GM23248 (cell line): Measurements from ENCODE around the gene ANKRD13B. TPM values are rescaled to one million over a fixed set of nuclear protein-coding genes. Genes with fewer than 3 reads are reported as not detected.

Experiments used
- DNase-seq: peaks from one replicate; pipeline ENCODE4 v3.0.0-alpha.2; 2015
- H2AFZ ChIP-seq: fragments of 200-600 bp; sonication (generic); 2 replicates; pipeline ENCODE4 v1.6.1; 2016; ENCODE audit warnings: antibody characterized with exemption
- H3F3A ChIP-seq: fragments of 200-600 bp; sonication (generic); 2 replicates; pipeline ENCODE4 v1.6.1; 2016; ENCODE audit warnings: mild to moderate bottlenecking, antibody characterized with exemption, mixed run types; ENCODE audit not compliant: insufficient read depth
- H3K27ac ChIP-seq: fragments of 200-600 bp; sonication (generic); 2 replicates; pipeline ENCODE4 v1.5.1; 2016; ENCODE audit warnings: mild to moderate bottlenecking
- H3K27me3 ChIP-seq: fragments of 200-600 bp; sonication (generic); replicated peaks from 2 replicates; pipeline ENCODE4 v1.6.1; 2016; ENCODE audit warnings: mild to moderate bottlenecking; ENCODE audit not compliant: insufficient read depth
- H3K36me3 ChIP-seq: fragments of 200-600 bp; sonication (generic); 2 replicates; pipeline ENCODE4 v1.6.1; 2016; ENCODE audit warnings: low read depth, mild to moderate bottlenecking
- H3K4me1 ChIP-seq: fragments of 200-600 bp; sonication (generic); 2 replicates; pipeline ENCODE4 v1.6.1; 2016; ENCODE audit warnings: mild to moderate bottlenecking; ENCODE audit not compliant: insufficient read depth
- H3K4me2 ChIP-seq: fragments of 200-600 bp; sonication (generic); one replicate; pipeline ENCODE4 v1.6.1; 2016; ENCODE audit warnings: mild to moderate bottlenecking; ENCODE audit not compliant: unreplicated experiment
- H3K4me3 ChIP-seq: fragments of 200-600 bp; sonication (generic); 2 replicates; pipeline ENCODE4 v1.5.1; 2016; ENCODE audit warnings: mild to moderate bottlenecking
- H3K79me2 ChIP-seq: fragments of 200-600 bp; sonication (generic); 2 replicates; pipeline ENCODE4 v1.6.1; 2016; ENCODE audit warnings: mild to moderate bottlenecking; ENCODE audit not compliant: insufficient read depth
- H3K9ac ChIP-seq: fragments of 200-600 bp; sonication (generic); 2 replicates; pipeline ENCODE4 v1.6.1; 2016; ENCODE audit warnings: mild to moderate bottlenecking
- H3K9me2 ChIP-seq: fragments of 200-600 bp; sonication (generic); 2 replicates; pipeline ENCODE4 v1.6.1; 2016; ENCODE audit warnings: mixed run types, mild to moderate bottlenecking, moderate library complexity; ENCODE audit not compliant: insufficient read depth
- H3K9me3 ChIP-seq: fragments of 200-600 bp; sonication (generic); one replicate; pipeline ENCODE4 v1.6.1; 2017; ENCODE audit warnings: low read depth
- H4K20me1 ChIP-seq: fragments of 200-600 bp; sonication (generic); 2 replicates; pipeline ENCODE4 v1.6.0; 2016; ENCODE audit not compliant: insufficient read depth
- EZH2 ChIP-seq: fragments of 200-600 bp; sonication (generic); IDR thresholded peaks from 2 replicates; pipeline ENCODE4 v1.6.1; 2018; ENCODE audit warnings: antibody characterized with exemption, mild to moderate bottlenecking; ENCODE audit not compliant: insufficient read depth, poor library complexity, severe bottlenecking
- EZH2phosphoT487 ChIP-seq: fragments of 200-600 bp; sonication (generic); IDR thresholded peaks from 2 replicates; pipeline ENCODE4 v1.6.1; 2018; ENCODE audit warnings: antibody characterized with exemption, moderate library complexity, mild to moderate bottlenecking, low read depth; ENCODE audit not compliant: insufficient read depth
- WGBS, 2 experiments: methylation state at CpG; one replicate each; pipeline ENCODE4 v1.1.6; 2015 to 2017; ENCODE audit warnings: low lambda C conversion rate in 2 of 2, low coverage in 1 of 2; ENCODE audit errors: missing lambda C conversion rate in 2 of 2; 5-methylcytosine and 5-hydroxymethylcytosine counted together
- in situ Hi-C: fragments of 300-500 bp; cut with MboI; formaldehyde crosslinking; loops from 2 replicates; pipeline ENCODE4 v1.15.0; 2020
- polyA plus RNA-seq: library from polyadenylated mRNA; unstranded; fragments of >200 nt; fragmentation: Nextera tagmentation; extraction: Ambion mirVana; gene quantifications from 2 replicates; pipeline ENCODE4 v1.2.1, GENCODE V29; 2016
- total RNA-seq: library from RNA; depleted of rRNA; stranded (reverse); fragments of >200 nt; shearing (Covaris generic); gene quantifications from 2 replicates; pipeline ENCODE4 v1.2.3, GENCODE V29; 2014

The ANKRD13B gene
- total and polyA plus RNA-seq, 2 experiments from 2014 or later = 1.7 to 9.4 TPM

DNA sequence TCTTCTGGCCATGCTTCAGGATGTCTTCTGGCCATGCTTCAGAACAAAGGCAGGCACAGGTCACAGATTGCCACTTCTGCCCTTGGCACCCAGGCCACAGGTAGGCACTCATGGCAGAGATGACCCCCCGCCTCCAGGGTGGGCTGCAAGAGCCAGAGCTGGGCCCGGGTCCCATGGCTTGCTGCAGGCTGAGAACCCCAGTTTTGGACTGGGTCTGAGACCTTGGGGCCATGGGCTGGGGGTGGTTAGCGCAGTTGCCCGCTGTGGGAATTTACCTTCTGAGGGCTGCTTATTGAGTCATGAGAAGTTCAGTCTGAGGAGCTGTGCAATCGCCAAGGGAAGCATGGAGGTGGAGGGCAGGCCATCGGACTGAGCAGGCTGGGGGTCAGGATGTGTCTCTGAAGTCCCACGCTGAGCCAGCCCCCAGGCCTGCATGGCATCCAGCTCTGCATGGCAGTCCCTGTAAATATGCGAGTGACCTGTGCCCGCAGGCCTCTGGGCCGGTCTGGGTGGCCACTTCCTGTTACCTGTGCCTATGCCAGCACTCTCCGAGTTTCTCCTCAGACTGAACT lies 1.7 kb downstream of the ANKRD13B start:
- Histone ChIP-seq H3K27me3 (no peaks in the 10 kb centered on the region), H3K9me2 (no peaks in the 10 kb centered on the region), H3K9ac (no peak overlapping the region), H3K9me3 (no peaks in the 10 kb centered on the region), H3K79me2 (no peaks in the 10 kb centered on the region), H3K36me3 (no peaks in the 10 kb centered on the region), H3F3A (peaks cover 20% of the 10 kb centered on the region; the same call in 1 of the 2 replicates), H3K4me1 (peaks cover 23% of the 10 kb centered on the region), H3K4me3 (no peak overlapping the region; the same call in 1 of the 2 replicates), H3K27ac (no peak overlapping the region), H2AFZ (no peak overlapping the region), H4K20me1 (no peaks in the 10 kb centered on the region), H3K4me2 (no peak overlapping the region)
- in situ Hi-C loops = no loop called here
- WGBS, 2 experiments = 82 to 85% methylated on average over 11 of the region's 11 CpGs
- TF ChIP-seq EZH2phosphoT487 (no peak), EZH2 (no peak)
- DNase-seq = no peak

DNA sequence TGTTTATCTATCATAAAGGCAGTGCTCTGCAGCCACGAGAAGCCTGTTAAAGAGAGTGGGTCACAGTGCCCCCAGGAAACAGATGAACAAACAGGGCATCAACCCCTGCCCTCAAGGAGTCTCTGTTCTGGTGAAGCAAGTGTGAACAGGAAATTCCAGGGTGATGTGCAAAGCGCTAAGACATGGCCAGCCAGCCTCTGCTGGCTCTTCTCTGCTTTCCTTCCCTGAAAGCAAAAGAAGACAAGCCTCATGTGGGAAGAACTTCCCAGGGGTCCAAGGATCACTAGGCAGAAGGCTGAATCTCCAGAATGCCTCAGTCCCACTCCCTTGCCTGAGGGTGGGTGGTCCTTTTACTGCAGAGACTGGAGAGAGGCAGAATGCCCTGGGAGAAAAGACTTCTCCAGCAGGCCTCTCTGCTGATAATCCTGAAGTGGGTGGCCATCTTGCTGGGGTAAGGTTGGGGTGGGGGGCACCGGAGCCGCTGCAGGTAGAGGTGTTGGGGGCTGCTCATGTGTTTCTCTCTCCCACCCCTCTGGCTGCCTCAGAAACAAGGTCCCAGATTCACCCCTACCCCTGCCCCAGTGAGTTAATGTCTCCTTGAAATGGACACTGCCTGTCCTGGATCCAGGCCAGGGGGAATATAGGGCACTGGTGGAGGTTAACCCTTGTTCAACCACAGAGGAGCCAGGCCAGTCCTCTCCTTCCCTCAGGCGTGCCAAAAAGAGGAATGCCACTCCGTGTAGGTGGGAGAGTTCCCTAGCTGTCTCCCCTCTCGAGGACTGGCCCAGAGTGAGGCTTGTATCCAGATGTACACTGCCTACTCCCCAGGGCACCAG lies 2.4 kb downstream of the ANKRD13B start:
- Histone ChIP-seq H3F3A (peaks cover 20% of the 10 kb centered on the region; the same call in 1 of the 2 replicates), H3K79me2 (no peaks in the 10 kb centered on the region), H3K9me2 (no peaks in the 10 kb centered on the region), H2AFZ (no peak overlapping the region), H3K36me3 (no peaks in the 10 kb centered on the region), H3K27me3 (no peaks in the 10 kb centered on the region), H3K9me3 (no peaks in the 10 kb centered on the region), H3K9ac (no peak overlapping the region), H3K4me2 (no peak overlapping the region), H3K4me3 (no peak overlapping the region), H4K20me1 (no peaks in the 10 kb centered on the region), H3K27ac (no peak overlapping the region), H3K4me1 (peaks cover 17% of the 10 kb centered on the region)
- in situ Hi-C loops = no loop called here
- DNase-seq = peak; percentile 62
- WGBS, 2 experiments = 44 to 53% methylated on average over 7 of the region's 7 CpGs
- no peak for TF ChIP-seq EZH2
- TF ChIP-seq EZH2phosphoT487 = no peak

DNA sequence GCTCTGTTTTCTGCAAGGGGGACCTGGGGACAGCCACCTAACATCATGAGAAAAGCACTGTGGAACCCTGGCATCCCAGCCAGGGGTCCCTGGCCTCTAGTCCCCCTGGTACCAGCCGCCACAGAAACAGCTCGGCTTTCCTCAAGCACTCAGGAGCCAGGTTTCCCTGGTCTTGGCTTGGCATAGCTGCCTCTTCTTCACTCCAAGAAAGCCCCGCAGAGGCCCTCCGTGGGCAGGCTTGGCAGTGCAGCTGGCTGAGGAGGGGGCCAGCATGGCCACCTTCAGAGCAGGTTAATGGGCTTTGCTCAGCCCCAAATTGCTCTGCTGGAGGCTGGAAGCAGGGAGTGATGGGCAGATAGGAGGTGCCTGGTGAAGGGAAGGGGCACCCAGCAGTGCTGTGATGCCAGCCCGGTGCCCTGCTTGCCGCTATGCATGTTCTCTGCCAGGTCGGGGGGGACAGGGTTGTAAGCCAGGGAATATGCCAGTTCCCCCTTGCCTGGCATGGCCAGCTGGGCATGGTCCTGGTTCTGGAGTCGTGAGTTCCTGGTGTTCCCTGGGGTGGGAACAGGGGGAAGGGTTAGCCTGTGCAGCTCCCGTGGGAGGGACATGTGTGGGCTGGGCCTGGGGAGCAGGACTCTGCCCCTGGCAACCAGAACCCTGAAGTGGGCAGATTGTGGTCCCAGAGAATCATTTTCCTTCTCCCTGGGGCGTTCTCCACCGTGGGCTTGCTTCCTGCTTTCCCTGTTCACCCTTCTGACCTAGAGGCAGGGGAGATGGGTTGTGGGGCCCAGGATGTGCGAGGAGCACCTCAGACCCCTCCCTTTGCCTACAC lies 3.2 kb downstream of the ANKRD13B start:
- 72 to 74% methylated on average over 12 of the region's 12 CpGs for WGBS, 2 experiments
- no peaks in the 10 kb centered on the region for H3K9me2 ChIP-seq

DNA sequence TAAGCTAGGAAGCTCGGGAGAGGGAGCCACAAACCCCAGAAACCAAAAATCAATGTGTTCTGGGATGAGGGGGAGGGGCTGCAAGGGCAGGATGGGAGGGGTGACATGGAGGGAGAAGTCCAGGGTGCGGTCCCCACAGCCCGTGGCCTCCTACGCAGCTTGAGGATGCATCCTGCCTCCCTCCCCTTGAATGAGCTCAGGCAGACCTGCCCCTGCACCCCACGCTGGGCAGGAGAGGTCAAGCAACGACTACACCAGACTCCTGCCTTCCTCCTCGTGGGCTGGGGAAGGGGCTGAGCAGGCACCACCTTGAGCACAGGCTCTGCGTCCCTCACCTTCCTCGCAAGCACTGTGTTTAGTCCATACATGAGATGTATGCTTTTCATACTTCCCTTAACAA lies 3.9 kb downstream of the ANKRD13B start:
- Histone ChIP-seq H3K27me3 (no peaks in the 10 kb centered on the region), H4K20me1 (no peaks in the 10 kb centered on the region), H3K4me1 (peaks cover 14% of the 10 kb centered on the region), H3K4me3 (no peak overlapping the region), H2AFZ (no peak overlapping the region), H3K9me2 (no peaks in the 10 kb centered on the region), H3K79me2 (no peaks in the 10 kb centered on the region), H3K9me3 (no peaks in the 10 kb centered on the region), H3K4me2 (no peak overlapping the region), H3K36me3 (no peaks in the 10 kb centered on the region), H3K9ac (no peak overlapping the region), H3K27ac (no peak overlapping the region), H3F3A (peaks cover 14% of the 10 kb centered on the region; the same call in 1 of the 2 replicates)
- in situ Hi-C loops = no loop called here
- WGBS, 2 experiments = 39 to 42% methylated on average over 8 to 9 of the region's 9 CpGs
- DNase-seq = no peak
- no peak for TF ChIP-seq EZH2
- TF ChIP-seq EZH2phosphoT487 = no peak

More for the DNA sequence above, 3.2 kb downstream of the ANKRD13B start:
- H3K9ac ChIP-seq = no peak overlapping the region
- H3K27me3 ChIP-seq = no peaks in the 10 kb centered on the region
- H4K20me1 ChIP-seq = no peaks in the 10 kb centered on the region
- DNase-seq = no peak
- H3K4me1 ChIP-seq = peaks cover 14% of the 10 kb centered on the region
- no peak overlapping the region for H3K4me2 ChIP-seq
- no peak overlapping the region for H3K4me3 ChIP-seq
- TF ChIP-seq EZH2 (no peak), EZH2phosphoT487 (no peak)
- H3K79me2 ChIP-seq = no peaks in the 10 kb centered on the region
- H2AFZ ChIP-seq = no peak overlapping the region
- in situ Hi-C loops = no loop called here
- no peak overlapping the region for H3K27ac ChIP-seq
- peaks cover 14% of the 10 kb centered on the region; the same call in 1 of the 2 replicates for H3F3A ChIP-seq
- no peaks in the 10 kb centered on the region for H3K36me3 ChIP-seq
- no peaks in the 10 kb centered on the region for H3K9me3 ChIP-seq
